Loucy (cell line): Measurements from ENCODE around the gene ELOA.

Experiments
- H2AFZ ChIP-seq: fragments of 200-600 bp; sonication (generic); 2 replicates; pipeline ENCODE4 v1.6.0; 2016; ENCODE audit warnings: antibody characterized with exemption, mild to moderate bottlenecking, low read length, moderate library complexity
- H3F3A ChIP-seq: fragments of 200-600 bp; 2 replicates; pipeline ENCODE4 v1.6.0; 2016; ENCODE audit warnings: antibody characterized with exemption, low read depth, mild to moderate bottlenecking
- H3K27me3 ChIP-seq: fragments of 200-600 bp; sonication (generic); 2 replicates; pipeline ENCODE4 v1.6.1; 2014; ENCODE audit warnings: low read length, mild to moderate bottlenecking; ENCODE audit not compliant: insufficient read depth, poor library complexity, severe bottlenecking
- H3K36me3 ChIP-seq: fragments of 200-600 bp; sonication (generic); 2 replicates; pipeline ENCODE4 v1.6.1; 2016; ENCODE audit warnings: low read length; ENCODE audit not compliant: insufficient read depth
- H3K4me1 ChIP-seq: fragments of 200-600 bp; sonication (generic); 2 replicates; pipeline ENCODE4 v1.5.1; 2014; ENCODE audit warnings: low read length, mild to moderate bottlenecking; ENCODE audit not compliant: insufficient read depth, poor library complexity, severe bottlenecking
- H3K4me2 ChIP-seq: fragments of 200-600 bp; sonication (generic); 2 replicates; pipeline ENCODE4 v1.6.0; 2014; ENCODE audit warnings: antibody characterized with exemption, low read length, low read depth, mild to moderate bottlenecking; ENCODE audit not compliant: poor library complexity, severe bottlenecking
- H3K4me3 ChIP-seq: fragments of 200-600 bp; sonication (generic); 2 replicates; pipeline ENCODE4 v1.5.1; 2014; ENCODE audit warnings: low read length, mild to moderate bottlenecking, mixed read lengths; ENCODE audit not compliant: poor library complexity, severe bottlenecking
- H3K79me2 ChIP-seq: fragments of 200-600 bp; sonication (generic); 2 replicates; pipeline ENCODE4 v1.6.1; 2014; ENCODE audit warnings: low read length; ENCODE audit not compliant: insufficient read depth
- H3K9ac ChIP-seq: fragments of 200-600 bp; sonication (generic); 2 replicates; pipeline ENCODE4 v1.6.0; 2014; ENCODE audit warnings: mild to moderate bottlenecking, low read depth, low read length, moderate library complexity; ENCODE audit not compliant: poor library complexity, severe bottlenecking
- H3K9me2 ChIP-seq: fragments of 200-600 bp; sonication (generic); replicated peaks from 2 replicates; pipeline ENCODE4 v1.6.1; 2016; ENCODE audit warnings: low read depth, low read length, mixed read lengths
- H3K9me3 ChIP-seq: fragments of 200-600 bp; sonication (generic); 2 replicates; pipeline ENCODE4 v1.6.1; 2014; ENCODE audit warnings: mild to moderate bottlenecking, antibody characterized with exemption, low read length, low read depth; ENCODE audit not compliant: insufficient read depth
- H4K20me1 ChIP-seq: fragments of 200-600 bp; sonication (generic); 2 replicates; pipeline ENCODE4 v1.6.0; 2014; ENCODE audit warnings: antibody characterized with exemption, low read length, mild to moderate bottlenecking; ENCODE audit not compliant: insufficient read depth, poor library complexity, severe bottlenecking
- EZH2phosphoT487 ChIP-seq: fragments of 200-600 bp; IDR thresholded peaks from 2 replicates; pipeline ENCODE4 v1.6.1; 2018; ENCODE audit warnings: antibody characterized with exemption, mild to moderate bottlenecking, moderate library complexity, borderline replicate concordance
- TF ChIP-seq, protein P1 (sequence below): fragments of 200-600 bp; sonication (generic); conservative IDR thresholded peaks from 2 replicates; pipeline ENCODE4 v1.5.1; 2014; ENCODE audit warnings: mild to moderate bottlenecking, antibody characterized with exemption, low read length

The ELOA gene, protein sequence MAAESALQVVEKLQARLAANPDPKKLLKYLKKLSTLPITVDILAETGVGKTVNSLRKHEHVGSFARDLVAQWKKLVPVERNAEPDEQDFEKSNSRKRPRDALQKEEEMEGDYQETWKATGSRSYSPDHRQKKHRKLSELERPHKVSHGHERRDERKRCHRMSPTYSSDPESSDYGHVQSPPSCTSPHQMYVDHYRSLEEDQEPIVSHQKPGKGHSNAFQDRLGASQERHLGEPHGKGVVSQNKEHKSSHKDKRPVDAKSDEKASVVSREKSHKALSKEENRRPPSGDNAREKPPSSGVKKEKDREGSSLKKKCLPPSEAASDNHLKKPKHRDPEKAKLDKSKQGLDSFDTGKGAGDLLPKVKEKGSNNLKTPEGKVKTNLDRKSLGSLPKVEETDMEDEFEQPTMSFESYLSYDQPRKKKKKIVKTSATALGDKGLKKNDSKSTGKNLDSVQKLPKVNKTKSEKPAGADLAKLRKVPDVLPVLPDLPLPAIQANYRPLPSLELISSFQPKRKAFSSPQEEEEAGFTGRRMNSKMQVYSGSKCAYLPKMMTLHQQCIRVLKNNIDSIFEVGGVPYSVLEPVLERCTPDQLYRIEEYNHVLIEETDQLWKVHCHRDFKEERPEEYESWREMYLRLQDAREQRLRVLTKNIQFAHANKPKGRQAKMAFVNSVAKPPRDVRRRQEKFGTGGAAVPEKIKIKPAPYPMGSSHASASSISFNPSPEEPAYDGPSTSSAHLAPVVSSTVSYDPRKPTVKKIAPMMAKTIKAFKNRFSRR

DNA sequence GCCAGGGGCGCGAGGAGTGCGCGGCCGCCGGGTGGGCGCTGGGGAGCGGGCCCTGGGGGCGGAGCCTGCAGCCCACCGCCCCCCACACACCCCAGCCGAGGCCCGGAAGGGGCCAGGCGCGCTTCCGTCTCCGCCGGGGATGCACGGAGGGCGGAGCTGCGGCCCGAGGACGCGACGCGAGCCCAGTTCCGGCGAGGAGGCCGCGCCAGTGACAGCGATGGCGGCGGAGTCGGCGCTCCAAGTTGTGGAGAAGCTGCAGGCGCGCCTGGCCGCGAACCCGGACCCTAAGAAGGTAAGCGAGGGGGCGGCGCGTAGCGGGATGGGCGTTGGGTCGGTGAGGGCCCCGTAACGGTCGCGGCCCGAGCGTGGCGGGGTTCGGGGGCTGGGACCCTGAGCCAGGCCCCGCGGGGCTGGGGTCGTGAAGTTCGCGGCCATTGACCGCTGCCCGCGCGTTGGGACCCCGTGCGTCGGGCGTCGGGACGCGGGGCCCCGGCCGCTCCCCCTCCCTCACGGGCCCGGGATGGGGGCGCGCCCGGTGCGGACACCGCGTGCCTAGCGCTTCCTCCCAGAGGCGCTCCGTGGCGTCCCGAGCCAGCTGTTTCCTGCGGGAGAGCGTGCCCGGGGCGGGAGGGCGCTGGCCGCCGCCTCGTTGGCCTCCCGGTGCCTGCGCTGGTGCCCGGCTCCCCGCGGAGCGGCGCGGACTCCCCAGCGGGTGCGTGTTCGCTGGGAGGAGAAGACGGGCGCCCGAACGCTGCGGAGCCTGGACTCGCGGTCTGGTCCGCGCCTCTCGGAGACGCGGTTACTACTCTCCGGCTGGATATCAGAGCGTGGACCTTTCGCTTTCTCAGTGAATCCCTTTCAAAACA, at the start of gene ELOA:
Gene ELOA, plus strand, starts transcription at position 185 of the 866 bp plus-strand sequence. Its CDS starts 33 bp downstream, at position 218.
- no peaks in the 10 kb centered on the region for H3K9me2 ChIP-seq
- H2AFZ ChIP-seq: peak within 1 kb of the TSS; percentile 91
- H4K20me1 ChIP-seq: peaks cover 50% of the 10 kb centered on the region
- no peaks in the 10 kb centered on the region for H3K9me3 ChIP-seq
- H3K27me3 ChIP-seq: no peaks in the 10 kb centered on the region
- H3K79me2 ChIP-seq: peaks cover 51% of the 10 kb centered on the region
- peak within 1 kb of the TSS; percentile 89 for H3K4me3 ChIP-seq
- H3K4me2 ChIP-seq: peak within 1 kb of the TSS; percentile 97
- TF ChIP-seq, protein P1, sequence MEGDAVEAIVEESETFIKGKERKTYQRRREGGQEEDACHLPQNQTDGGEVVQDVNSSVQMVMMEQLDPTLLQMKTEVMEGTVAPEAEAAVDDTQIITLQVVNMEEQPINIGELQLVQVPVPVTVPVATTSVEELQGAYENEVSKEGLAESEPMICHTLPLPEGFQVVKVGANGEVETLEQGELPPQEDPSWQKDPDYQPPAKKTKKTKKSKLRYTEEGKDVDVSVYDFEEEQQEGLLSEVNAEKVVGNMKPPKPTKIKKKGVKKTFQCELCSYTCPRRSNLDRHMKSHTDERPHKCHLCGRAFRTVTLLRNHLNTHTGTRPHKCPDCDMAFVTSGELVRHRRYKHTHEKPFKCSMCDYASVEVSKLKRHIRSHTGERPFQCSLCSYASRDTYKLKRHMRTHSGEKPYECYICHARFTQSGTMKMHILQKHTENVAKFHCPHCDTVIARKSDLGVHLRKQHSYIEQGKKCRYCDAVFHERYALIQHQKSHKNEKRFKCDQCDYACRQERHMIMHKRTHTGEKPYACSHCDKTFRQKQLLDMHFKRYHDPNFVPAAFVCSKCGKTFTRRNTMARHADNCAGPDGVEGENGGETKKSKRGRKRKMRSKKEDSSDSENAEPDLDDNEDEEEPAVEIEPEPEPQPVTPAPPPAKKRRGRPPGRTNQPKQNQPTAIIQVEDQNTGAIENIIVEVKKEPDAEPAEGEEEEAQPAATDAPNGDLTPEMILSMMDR: no peak
- TF ChIP-seq EZH2phosphoT487: no peak
- H3K9ac ChIP-seq: peak within 1 kb of the TSS; percentile 86
- no peaks in the 10 kb centered on the region for H3F3A ChIP-seq
- no peaks in the 10 kb centered on the region for H3K36me3 ChIP-seq
- H3K4me1 ChIP-seq: peaks cover 35% of the 10 kb centered on the region

GRCh38 chr1:23693599-23693998, 49.7 kb upstream of the ELOA start:
- Histone ChIP-seq H3K79me2 (peaks cover 71% of the 10 kb centered on the region), H3K9me2 (no peaks in the 10 kb centered on the region), H3K9me3 (no peaks in the 10 kb centered on the region), H4K20me1 (peaks cover 70% of the 10 kb centered on the region), H3F3A (no peaks in the 10 kb centered on the region), H3K4me1 (peaks cover 50% of the 10 kb centered on the region), H3K4me3 (peak overlapping the region; percentile 86), H2AFZ (no peak overlapping the region), H3K27me3 (peaks cover 8% of the 10 kb centered on the region), H3K9ac (peak overlapping the region; percentile 92), H3K4me2 (peak overlapping the region; percentile 83), H3K36me3 (peaks cover 54% of the 10 kb centered on the region; the same call in 1 of the 2 replicates)
- TF ChIP-seq, protein P1: no peak
- no peak for TF ChIP-seq EZH2phosphoT487

GRCh38 chr1:23694371-23694770, 48.9 kb upstream of the ELOA start:
- H3F3A ChIP-seq: no peaks in the 10 kb centered on the region
- no peak overlapping the region for H2AFZ ChIP-seq
- TF ChIP-seq, protein P1: no peak
- TF ChIP-seq EZH2phosphoT487: no peak
- H3K4me3 ChIP-seq: peak overlapping the region; percentile 86
- peaks cover 78% of the 10 kb centered on the region for H3K79me2 ChIP-seq
- H3K9me3 ChIP-seq: no peaks in the 10 kb centered on the region
- H3K4me1 ChIP-seq: peaks cover 50% of the 10 kb centered on the region
- peaks cover 62% of the 10 kb centered on the region; the same call in 1 of the 2 replicates for H3K36me3 ChIP-seq
- no peaks in the 10 kb centered on the region for H3K9me2 ChIP-seq
- H3K9ac ChIP-seq: peak overlapping the region; percentile 92
- peaks cover 8% of the 10 kb centered on the region for H3K27me3 ChIP-seq
- peak overlapping the region; percentile 83 for H3K4me2 ChIP-seq
- H4K20me1 ChIP-seq: peaks cover 78% of the 10 kb centered on the region
